AG09309 (cell line): ENCODE data around the gene FARSA.

Source experiments
- DNase-seq: peaks from one replicate; pipeline ENCODE4 v3.0.0-alpha.2; 2010; ENCODE audit warnings: low read depth
- H3K4me3 ChIP-seq: 2 replicates; pipeline ENCODE4 v1.5.1; 2011; ENCODE audit warnings: mild to moderate bottlenecking, low read depth, low read length, moderate library complexity; ENCODE audit not compliant: control insufficient read depth
- CTCF ChIP-seq: IDR thresholded peaks from 2 replicates; pipeline ENCODE4 v1.5.1; 2011; ENCODE audit warnings: mild to moderate bottlenecking, low read depth, low read length, inconsistent platforms; ENCODE audit not compliant: insufficient read depth, control insufficient read depth; ENCODE audit errors: missing control alignments

Gene FARSA

GRCh38 chr19:12974301-12975220 lies 41.0 kb upstream of the FARSA start:
- no peak for DNase-seq
- TF ChIP-seq CTCF: no peak
- H3K4me3 ChIP-seq: no peak overlapping the region

- DNase-seq: no peak
- no peak for TF ChIP-seq CTCF
- H3K4me3 ChIP-seq: no peak overlapping the region
These were observed 39.7 kb upstream of the FARSA start for GRCh38 chr19:12973236-12973635.

GRCh38 chr19:12970070-12970820 lies 36.7 kb upstream of the FARSA start:
- no peak for DNase-seq
- TF ChIP-seq CTCF: no peak
- H3K4me3 ChIP-seq: no peak overlapping the region

GRCh38 chr19:12969292-12969988 lies 35.9 kb upstream of the FARSA start, which contains the start of gene DAND5:
Gene DAND5 (plus strand): TSS chr19:12969576. CDS start chr19:12969661, 85 bp downstream.
- no peak within 1 kb of the TSS for H3K4me3 ChIP-seq
- no peak for DNase-seq
- no peak for TF ChIP-seq CTCF

GRCh38 chr19:12967907-12968306 lies 34.4 kb upstream of the FARSA start:
- DNase-seq: no peak
- no peak overlapping the region for H3K4me3 ChIP-seq
- TF ChIP-seq CTCF: no peak

GRCh38 chr19:12965812-12966135 lies 32.3 kb upstream of the FARSA start:
- no peak for DNase-seq
- H3K4me3 ChIP-seq: no peak overlapping the region
- TF ChIP-seq CTCF: no peak
